LNCAP (cell line): ENCODE results near the gene GBGT1.

Experiments used
- TF ChIP-seq, protein P1 (sequence below): fragments of 450-650 bp; IDR thresholded peaks from 2 replicates; pipeline ENCODE4 v1.5.1; 2017; ENCODE audit warnings: mild to moderate bottlenecking

Gene GBGT1

DNA sequence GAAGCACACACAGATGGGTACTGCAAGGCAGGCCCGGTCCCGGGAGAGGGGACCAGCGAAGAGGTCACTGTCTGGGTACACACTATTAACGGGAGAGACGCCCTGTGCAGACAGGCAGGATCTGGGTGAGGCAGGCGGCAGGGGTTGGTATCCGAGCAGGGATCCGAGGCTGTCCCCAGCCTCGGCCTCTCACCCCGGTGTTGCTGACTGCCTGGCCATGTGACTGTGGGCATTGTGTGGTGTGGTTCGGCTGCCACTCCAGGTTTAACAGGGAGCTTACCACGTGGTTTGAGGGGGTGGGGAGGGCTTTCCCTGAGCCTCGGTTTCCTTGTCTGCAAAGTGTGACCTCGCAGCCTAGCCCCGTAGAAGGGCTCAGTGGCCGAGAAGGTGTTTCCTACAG is 31.5 kb downstream of the GBGT1 start:
- TF ChIP-seq, protein P1, sequence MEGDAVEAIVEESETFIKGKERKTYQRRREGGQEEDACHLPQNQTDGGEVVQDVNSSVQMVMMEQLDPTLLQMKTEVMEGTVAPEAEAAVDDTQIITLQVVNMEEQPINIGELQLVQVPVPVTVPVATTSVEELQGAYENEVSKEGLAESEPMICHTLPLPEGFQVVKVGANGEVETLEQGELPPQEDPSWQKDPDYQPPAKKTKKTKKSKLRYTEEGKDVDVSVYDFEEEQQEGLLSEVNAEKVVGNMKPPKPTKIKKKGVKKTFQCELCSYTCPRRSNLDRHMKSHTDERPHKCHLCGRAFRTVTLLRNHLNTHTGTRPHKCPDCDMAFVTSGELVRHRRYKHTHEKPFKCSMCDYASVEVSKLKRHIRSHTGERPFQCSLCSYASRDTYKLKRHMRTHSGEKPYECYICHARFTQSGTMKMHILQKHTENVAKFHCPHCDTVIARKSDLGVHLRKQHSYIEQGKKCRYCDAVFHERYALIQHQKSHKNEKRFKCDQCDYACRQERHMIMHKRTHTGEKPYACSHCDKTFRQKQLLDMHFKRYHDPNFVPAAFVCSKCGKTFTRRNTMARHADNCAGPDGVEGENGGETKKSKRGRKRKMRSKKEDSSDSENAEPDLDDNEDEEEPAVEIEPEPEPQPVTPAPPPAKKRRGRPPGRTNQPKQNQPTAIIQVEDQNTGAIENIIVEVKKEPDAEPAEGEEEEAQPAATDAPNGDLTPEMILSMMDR = no peak

DNA sequence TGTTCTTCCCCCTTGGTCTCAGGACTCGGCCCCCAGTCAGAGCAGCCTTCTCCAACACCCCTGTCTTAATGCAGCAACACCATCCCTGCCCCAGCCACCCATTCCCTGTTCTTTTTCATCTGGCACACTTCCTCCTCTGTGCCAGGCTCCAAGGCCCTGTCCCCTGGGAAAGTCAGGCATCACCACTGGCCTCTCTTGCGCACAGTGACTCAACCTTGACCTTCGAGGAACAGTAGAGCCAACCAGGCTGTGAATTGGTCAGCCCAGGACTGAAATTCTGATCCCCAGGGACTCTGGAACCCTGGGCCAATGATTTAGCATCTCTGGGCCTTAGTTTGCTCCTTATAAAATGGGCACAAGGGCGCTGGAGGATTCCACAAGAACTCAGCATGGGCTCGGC is 32.2 kb downstream of the GBGT1 start:
- TF ChIP-seq, protein P1 = no peak

DNA sequence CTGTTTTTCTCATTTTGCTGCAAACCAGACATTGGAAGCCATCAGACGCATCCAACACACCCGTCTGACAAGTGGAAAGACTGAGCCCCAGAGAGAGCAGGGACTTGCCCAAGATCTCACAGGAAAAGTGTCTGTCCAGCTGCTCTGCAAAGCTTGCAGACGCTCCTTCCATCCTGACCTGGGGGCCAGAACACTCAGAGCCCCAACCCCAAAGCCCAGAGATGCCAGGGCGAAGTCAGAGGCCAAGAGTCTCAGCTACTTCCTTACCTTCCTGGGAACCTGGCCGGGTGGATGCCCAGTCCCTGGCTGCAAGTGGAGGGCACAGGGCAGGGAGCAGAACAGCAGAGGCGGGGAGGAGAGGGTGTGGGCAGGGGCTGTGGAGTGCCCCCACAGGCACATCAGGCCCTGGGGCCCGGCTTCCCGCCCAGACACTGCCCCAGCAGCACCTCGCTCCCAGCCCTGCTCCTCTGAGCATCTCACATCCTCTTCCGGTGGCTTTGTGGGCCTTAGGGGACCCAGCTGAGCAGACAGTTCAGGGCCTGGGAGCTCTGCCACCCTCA is 32.9 kb downstream of the GBGT1 start:
- TF ChIP-seq, protein P1 = no peak

DNA sequence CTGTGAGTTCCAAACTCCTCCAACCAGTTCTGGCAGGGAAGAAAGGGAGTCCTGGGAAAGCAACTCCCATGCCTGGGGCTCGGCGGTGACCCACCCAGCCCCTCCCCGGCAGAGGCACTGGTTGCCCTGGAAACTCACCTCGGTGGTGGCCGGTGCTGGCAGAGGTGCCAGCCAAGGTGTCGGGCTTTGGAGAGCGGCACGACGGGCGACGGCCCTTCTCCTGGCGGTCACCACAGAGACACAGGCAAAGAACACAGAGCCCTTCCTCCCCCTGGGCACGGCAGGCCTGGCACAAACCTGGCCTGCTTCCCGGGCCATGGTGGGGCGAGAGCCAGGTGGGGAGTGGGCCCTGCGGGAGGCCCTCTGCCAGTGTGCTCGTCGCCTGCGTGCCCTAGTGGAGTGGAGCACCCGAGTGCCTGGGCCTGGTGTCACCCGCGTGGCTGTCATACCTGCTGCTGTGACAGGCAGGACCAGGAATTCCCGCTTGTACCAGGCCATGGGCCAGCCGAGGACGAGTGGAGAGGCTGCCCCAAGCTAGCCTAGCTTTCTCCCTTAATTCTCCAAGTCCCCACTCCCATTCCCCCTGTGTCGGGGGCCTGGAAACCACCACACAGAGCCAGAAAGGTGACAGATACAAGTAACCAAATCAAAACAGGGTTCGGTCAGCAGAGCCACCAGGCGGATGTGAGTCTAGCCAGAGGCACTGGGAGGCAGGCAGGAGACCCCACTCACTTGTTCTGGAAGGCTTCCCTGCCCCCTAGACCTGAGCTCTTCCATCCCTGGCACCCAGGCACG is 34.5 kb downstream of the GBGT1 start:
- TF ChIP-seq, protein P1 = no peak

DNA sequence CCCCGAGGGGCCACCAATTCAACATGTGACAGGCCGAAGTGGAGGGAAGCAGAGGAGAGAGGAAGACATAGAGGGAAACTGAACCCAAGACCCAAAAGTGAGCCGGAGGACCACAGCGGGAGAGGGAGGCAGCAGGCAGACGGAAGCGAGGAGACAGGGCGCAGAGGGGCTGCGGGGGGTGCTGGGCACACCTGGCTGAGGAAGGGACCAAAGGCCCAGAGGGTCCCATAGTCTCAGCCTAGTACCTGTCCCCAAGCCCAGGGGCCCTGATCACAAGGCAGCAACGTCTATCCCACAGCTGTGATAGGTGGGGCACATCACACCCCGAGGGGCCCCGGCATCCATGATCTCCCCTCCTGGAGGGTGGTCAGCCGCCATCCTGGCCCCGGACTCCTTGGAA is 35.6 kb downstream of the GBGT1 start:
- TF ChIP-seq, protein P1 = no peak

DNA sequence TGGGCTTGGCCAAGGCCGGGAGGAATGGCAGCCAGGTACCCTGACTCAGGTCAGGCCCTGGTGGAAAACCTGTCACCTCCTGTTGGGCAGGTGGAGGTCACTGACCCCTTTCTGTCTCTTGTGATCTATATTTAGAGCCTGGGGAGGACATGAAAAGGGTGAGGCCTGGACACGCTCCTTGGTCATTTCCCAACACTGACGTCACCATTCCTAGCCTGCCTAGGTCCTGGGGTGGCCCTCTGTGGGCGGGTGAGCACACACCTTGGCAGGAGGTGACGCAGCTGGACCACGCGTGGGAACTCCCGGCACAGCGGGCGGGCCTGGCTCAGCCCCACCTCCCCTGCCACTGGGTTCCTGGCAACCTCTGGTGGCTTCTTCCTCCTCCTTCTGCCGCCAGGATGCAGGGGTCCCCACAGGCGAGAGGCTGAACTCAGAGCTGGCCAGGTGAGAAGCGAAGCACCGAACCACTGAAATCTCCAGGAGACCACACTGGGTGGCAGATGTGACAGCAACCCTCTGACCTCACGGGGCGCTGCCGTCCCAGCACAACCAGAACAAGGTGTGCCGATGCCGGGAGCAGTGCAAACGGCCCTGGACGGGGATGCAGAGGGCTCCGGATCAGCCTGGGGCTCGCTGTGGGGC is 36.3 kb downstream of the GBGT1 start:
- TF ChIP-seq, protein P1 = no peak

DNA sequence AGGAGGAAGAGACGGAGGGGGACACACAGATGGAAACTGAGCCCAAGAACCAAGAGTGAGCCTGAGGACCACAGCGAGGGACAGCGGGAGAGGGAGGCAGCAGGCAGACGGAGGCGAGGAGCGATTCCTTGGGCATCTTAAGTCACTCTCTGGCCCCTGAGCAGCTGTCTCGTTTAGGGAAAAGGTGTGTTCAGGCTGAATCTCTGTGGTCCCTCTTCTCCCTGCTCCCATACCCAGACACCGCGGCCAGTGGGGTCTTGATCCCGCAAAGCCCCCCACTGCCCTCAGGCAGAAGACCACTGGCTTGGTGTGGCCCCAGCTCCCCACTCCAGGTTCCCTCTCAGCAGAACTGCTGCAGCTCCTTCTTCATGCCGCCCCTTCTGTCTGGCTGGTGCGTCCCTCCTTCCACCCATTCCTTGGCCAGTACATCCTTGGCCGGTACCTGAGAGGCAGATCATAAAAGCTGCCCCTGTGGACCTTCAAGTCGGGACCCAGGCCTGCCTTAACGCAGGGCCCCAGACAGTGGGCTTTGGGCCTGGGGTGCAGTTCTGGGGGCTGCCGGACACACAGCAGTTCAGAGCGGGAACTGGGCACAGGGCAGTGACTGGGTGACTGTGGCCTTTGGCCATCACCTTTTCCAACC is 36.9 kb downstream of the GBGT1 start:
- TF ChIP-seq, protein P1 = no peak
